ENCODE measurements around the gene EEF1A1. TPM values are rescaled to one million over a fixed set of nuclear protein-coding genes. Genes with fewer than 3 reads are reported as not detected.

The EEF1A1 gene
- total RNA-seq, 1 experiment from 2014 or later: 13,507 TPM

DNA sequence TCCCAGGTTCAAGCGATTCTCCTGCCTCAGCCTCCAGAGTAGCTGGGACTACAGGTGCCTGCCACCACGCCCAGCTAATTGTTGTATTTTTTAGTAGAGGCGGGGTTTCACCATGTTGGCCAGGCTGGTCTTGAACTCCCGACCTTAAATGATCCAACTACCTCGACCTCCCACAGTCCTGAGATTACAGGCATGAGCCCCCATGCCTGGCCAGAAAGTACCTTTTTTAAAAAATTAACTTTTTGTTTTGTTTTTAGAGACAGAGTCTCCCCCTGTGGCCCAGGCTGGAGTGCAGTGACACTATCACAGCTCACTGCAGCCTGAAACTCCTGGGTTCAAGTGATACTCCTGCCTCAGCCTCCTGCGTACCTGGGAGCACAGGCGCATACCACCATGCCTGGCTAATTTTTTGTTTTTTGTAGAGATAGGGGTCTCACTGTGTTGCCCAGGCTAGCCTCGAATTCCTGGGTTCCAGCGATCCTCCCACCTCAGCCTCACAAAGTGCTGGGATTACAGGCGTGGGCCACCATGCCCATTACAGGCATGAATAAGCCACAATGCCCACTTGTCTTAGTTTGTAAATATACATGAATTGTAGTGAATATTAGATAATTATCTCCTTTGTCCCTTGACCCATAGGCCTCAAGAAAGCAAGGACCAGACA, 17.4 kb upstream of the EEF1A1 start:
- Mint-ChIP-seq H3K36me3 (ENCODE audit: insufficient read depth, unreplicated experiment) (no peaks in the 10 kb centered on the region), H3K4me1 (ENCODE audit: insufficient read depth, unreplicated experiment) (no peaks in the 10 kb centered on the region), H3K9me3 (ENCODE audit: unreplicated experiment) (no peaks in the 10 kb centered on the region), H3K27ac (ENCODE audit: low read depth, unreplicated experiment) (no peak overlapping the region), H3K4me3 (ENCODE audit: unreplicated experiment) (no peak overlapping the region), H3K27me3 (ENCODE audit: insufficient read depth, unreplicated experiment) (no peaks in the 10 kb centered on the region)
- POLR2A ChIA-PET: no interaction called here
- no TSS peak for BruUV-seq (replicated peaks)
- CTCF ChIA-PET: interaction anchor here (0.6 to 1.6 kb wide), 4 partner anchors 10 to 255 kb away, joined by 3 to 4 read pairs (median 3); no protein-coding TSS in a partner anchor
- no peak for DNase-seq (ENCODE audit: unreplicated experiment)
- TF ChIP-seq, protein P1, sequence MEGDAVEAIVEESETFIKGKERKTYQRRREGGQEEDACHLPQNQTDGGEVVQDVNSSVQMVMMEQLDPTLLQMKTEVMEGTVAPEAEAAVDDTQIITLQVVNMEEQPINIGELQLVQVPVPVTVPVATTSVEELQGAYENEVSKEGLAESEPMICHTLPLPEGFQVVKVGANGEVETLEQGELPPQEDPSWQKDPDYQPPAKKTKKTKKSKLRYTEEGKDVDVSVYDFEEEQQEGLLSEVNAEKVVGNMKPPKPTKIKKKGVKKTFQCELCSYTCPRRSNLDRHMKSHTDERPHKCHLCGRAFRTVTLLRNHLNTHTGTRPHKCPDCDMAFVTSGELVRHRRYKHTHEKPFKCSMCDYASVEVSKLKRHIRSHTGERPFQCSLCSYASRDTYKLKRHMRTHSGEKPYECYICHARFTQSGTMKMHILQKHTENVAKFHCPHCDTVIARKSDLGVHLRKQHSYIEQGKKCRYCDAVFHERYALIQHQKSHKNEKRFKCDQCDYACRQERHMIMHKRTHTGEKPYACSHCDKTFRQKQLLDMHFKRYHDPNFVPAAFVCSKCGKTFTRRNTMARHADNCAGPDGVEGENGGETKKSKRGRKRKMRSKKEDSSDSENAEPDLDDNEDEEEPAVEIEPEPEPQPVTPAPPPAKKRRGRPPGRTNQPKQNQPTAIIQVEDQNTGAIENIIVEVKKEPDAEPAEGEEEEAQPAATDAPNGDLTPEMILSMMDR (IDR thresholded peaks at IDR 0.05; ENCODE audit: unreplicated experiment): no peak
- intact Hi-C loops (cut with micrococcal nuclease): no loop called here

DNA sequence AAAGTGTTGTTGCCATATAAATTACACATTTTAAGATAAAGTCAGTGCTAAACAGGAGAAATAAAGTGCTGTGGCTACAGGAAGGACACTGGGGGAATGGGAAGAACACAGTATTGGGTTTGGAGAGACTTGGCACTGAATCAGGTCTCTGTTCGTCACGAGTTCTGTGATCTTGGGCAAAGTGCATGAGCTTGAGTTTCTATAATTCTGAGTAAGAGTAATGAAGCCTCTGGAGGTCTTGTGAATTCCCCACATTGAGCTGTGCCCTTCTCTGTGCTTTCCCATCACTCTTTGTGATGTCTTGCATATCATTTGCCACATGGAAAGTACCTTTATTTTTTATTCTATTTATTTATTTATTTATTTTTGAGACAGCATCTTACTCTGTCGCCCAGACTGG, 16.8 kb upstream of the EEF1A1 start:
- Mint-ChIP-seq H3K4me3 (ENCODE audit: unreplicated experiment) (no peak overlapping the region), H3K27ac (ENCODE audit: low read depth, unreplicated experiment) (no peak overlapping the region), H3K9me3 (ENCODE audit: unreplicated experiment) (no peaks in the 10 kb centered on the region), H3K27me3 (ENCODE audit: insufficient read depth, unreplicated experiment) (no peaks in the 10 kb centered on the region), H3K36me3 (ENCODE audit: insufficient read depth, unreplicated experiment) (no peaks in the 10 kb centered on the region), H3K4me1 (ENCODE audit: insufficient read depth, unreplicated experiment) (no peaks in the 10 kb centered on the region)
- ChIA-PET POLR2A (interaction anchor here (1.7 kb wide), 1 partner anchor 16 kb away, joined by 6 read pairs; no protein-coding TSS in a partner anchor), CTCF (interaction anchor here (0.6 to 1.6 kb wide), 5 partner anchors 10 to 255 kb away, joined by 3 to 4 read pairs (median 3); no protein-coding TSS in a partner anchor)
- TF ChIP-seq, protein P1 (IDR thresholded peaks at IDR 0.05; ENCODE audit: unreplicated experiment): no peak
- DNase-seq (ENCODE audit: unreplicated experiment): no peak
- BruUV-seq (replicated peaks): no TSS peak
- intact Hi-C loops (cut with micrococcal nuclease): no loop called here

DNA sequence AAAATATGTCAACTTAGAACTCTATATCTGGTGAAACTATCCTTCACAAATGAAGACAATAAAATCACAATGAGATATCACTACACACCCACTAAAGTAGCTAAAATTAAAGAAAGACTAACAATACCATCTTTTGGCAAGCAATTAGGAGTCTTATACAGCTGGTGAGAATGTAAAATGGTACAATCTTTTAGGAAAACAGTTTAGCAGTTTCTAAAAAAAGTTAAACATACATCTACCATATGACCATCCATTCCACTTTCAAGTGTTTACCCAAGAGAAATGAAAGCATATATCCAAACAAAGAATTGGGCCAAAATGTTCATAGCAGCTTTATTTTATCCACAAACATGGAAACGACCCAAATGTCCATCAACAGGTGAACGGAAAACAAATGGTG, 13.8 kb upstream of the EEF1A1 start:
- ChIA-PET CTCF (no interaction called here), POLR2A (interaction anchor here (1.2 kb wide), 1 partner anchor 13 kb away, joined by 4 read pairs; the partner anchor contains the start of gene EEF1A1)
- Mint-ChIP-seq H3K4me1 (ENCODE audit: insufficient read depth, unreplicated experiment) (no peaks in the 10 kb centered on the region), H3K27ac (ENCODE audit: low read depth, unreplicated experiment) (no peak overlapping the region), H3K27me3 (ENCODE audit: insufficient read depth, unreplicated experiment) (no peaks in the 10 kb centered on the region), H3K4me3 (ENCODE audit: unreplicated experiment) (no peak overlapping the region), H3K9me3 (ENCODE audit: unreplicated experiment) (no peaks in the 10 kb centered on the region), H3K36me3 (ENCODE audit: insufficient read depth, unreplicated experiment) (no peaks in the 10 kb centered on the region)
- DNase-seq (ENCODE audit: unreplicated experiment): no peak
- TF ChIP-seq, protein P1 (IDR thresholded peaks at IDR 0.05; ENCODE audit: unreplicated experiment): no peak
- intact Hi-C loops (cut with micrococcal nuclease): no loop called here
- no TSS peak for BruUV-seq (replicated peaks)

DNA sequence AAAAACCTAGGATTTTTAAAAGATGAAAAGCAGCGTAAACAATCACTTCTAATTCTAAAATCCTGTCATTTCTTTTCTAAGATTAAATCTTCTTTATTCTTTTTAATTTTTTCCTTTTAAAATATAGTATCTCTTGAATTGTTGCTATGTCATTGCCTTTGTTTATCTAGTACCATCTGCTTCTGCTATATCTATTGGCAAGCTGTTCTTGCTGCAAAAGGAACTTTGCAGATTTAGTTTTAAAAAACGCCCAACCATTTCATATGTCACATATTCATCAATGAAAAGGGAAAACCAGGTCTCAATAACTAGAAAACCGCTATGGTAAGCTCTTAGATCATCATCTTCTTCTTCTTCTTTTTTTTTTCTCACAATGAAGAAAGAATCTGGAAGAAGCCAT, 11.5 kb upstream of the EEF1A1 start:
- CTCF ChIA-PET: interaction anchor here (0.6 to 1.4 kb wide), 3 partner anchors 22 to 151 kb away, joined by 3 to 4 read pairs (median 3); no protein-coding TSS in a partner anchor
- TF ChIP-seq, protein P1 (IDR thresholded peaks at IDR 0.05; ENCODE audit: unreplicated experiment): no peak

More for the DNA sequence above, 11.5 kb upstream of the EEF1A1 start:
- Mint-ChIP-seq H3K4me1 (ENCODE audit: insufficient read depth, unreplicated experiment) (no peaks in the 10 kb centered on the region), H3K27ac (ENCODE audit: low read depth, unreplicated experiment) (no peak overlapping the region), H3K4me3 (ENCODE audit: unreplicated experiment) (no peak overlapping the region), H3K36me3 (ENCODE audit: insufficient read depth, unreplicated experiment) (no peaks in the 10 kb centered on the region), H3K27me3 (ENCODE audit: insufficient read depth, unreplicated experiment) (no peaks in the 10 kb centered on the region), H3K9me3 (ENCODE audit: unreplicated experiment) (no peaks in the 10 kb centered on the region)
- intact Hi-C loops (cut with micrococcal nuclease): no loop called here
- POLR2A ChIA-PET: interaction anchor here (1.8 kb wide), 1 partner anchor 11 kb away, joined by 10 read pairs; the partner anchor contains the start of gene EEF1A1
- no TSS peak for BruUV-seq (replicated peaks)
- no peak for DNase-seq (ENCODE audit: unreplicated experiment)
